Memory B cell (primary cell): ENCODE measurements around the gene KCNG3.

Experiments used
- ATAC-seq: fragments of 150-1000 bp; cut with Tn5 transposase; 2 replicates; pipeline ENCODE4 v1.10.0; 2021; ENCODE audit warnings: low read depth, mild to moderate bottlenecking, moderate library complexity
- DNase-seq, 2 donors: peaks; one replicate each; pipeline ENCODE4 v3.0.0; 2022; ENCODE audit warnings: low spot score in 2 of 2
- H3K27ac Mint-ChIP-seq: one replicate; pipeline ENCODE4 v1.8.0; 2022; ENCODE audit warnings: mild to moderate bottlenecking, moderate library complexity, mixed read lengths
- H3K27me3 Mint-ChIP-seq: one replicate; pipeline ENCODE4 v1.8.0; 2022; ENCODE audit warnings: mixed read lengths
- H3K36me3 Mint-ChIP-seq: one replicate; pipeline ENCODE4 v1.8.0; 2022; ENCODE audit warnings: mild to moderate bottlenecking, mixed read lengths
- H3K4me1 Mint-ChIP-seq: one replicate; pipeline ENCODE4 v1.8.0; 2022; ENCODE audit warnings: mixed read lengths
- H3K4me3 Mint-ChIP-seq: one replicate; pipeline ENCODE4 v1.8.0; 2022; ENCODE audit warnings: mild to moderate bottlenecking, moderate library complexity, mixed read lengths
- H3K9me3 Mint-ChIP-seq: one replicate; pipeline ENCODE4 v1.8.0; 2022; ENCODE audit warnings: mixed read lengths

KCNG3 gene

DNA sequence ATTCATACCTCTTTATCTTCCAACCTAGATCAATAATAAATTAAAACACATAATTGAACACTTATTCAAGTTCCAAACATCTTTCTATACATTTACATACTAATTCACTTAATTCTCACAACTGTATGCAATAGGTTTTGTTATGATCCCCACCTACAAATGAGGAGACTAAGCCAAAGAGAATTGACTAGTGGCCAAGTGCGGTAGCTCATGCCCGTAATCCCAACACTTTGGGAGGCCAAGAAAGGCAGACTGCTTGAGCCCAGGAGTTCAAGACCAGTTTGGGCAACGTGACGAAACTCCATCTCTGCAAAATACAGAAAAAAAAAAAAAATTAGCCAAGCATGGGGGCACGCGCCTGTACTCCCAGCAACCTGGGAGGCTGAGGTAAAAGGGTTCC lies 36.8 kb downstream of the KCNG3 start:
- Mint-ChIP-seq H3K36me3 (no peaks in the 10 kb centered on the region), H3K4me1 (no peaks in the 10 kb centered on the region), H3K27ac (no peak overlapping the region), H3K9me3 (peaks cover 2% of the 10 kb centered on the region), H3K4me3 (no peak overlapping the region), H3K27me3 (peaks cover 15% of the 10 kb centered on the region)
- ATAC-seq (no peak), DNase-seq (no peak)

DNA sequence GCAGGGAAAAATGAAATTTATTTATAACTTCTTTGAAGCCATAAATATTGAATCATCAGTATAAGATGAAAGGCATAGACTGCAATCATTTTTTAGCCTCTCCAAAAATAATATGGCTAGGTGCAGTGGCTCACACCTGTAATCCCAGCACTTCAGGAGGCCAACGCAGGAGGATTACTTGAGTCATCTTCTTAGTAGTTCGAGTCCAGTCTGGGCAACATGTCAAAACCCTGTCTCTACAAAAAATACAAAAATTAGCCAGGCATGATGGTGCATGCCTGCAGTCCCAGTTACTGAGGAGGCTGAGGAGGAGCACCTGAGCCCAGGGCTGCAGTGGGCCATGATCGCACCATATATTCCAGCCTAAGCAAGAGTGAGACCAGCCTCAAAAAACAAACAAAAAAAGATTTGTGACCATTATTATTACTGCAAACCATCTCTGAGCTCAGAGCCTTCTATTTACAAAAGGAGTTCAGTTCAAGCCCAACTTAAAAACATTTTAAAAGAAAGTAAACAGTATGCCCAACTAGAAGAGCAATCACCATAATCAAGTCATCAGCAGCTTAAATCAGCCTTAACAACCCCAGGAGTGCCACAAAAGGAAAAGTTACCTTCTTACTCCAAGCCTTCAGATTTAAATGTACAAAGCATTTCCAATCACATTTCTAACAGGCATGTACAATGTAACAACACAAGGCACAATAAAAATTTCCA lies 37.5 kb downstream of the KCNG3 start:
- DNase-seq (no peak), ATAC-seq (no peak)
- Mint-ChIP-seq H3K36me3 (no peaks in the 10 kb centered on the region), H3K27me3 (peaks cover 17% of the 10 kb centered on the region), H3K4me3 (no peak overlapping the region), H3K9me3 (peaks cover 2% of the 10 kb centered on the region), H3K27ac (no peak overlapping the region), H3K4me1 (no peaks in the 10 kb centered on the region)

DNA sequence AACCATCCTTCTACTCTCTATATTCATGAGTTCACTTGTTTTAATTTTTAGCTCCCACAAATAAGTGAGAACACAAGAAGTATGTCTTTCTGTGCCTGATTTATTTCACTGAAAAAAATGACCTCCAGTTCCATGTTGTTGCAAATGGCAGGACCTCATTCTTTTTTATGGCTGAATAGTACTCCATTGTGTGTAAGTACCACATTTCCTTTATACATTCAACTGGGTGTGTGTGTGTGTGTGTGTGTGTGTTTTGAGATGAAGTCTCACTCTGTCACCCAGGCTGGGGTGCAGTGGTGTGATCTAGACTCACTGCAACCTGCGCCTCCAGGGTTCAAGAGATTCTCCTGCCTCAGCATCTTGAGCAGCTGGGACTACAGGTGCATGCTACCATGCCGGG lies 41.2 kb downstream of the KCNG3 start:
- Mint-ChIP-seq H3K4me1 (no peaks in the 10 kb centered on the region), H3K4me3 (no peak overlapping the region), H3K27ac (no peak overlapping the region), H3K9me3 (peaks cover 2% of the 10 kb centered on the region), H3K36me3 (no peaks in the 10 kb centered on the region), H3K27me3 (peaks cover 14% of the 10 kb centered on the region)
- ATAC-seq (no peak), DNase-seq (no peak)

DNA sequence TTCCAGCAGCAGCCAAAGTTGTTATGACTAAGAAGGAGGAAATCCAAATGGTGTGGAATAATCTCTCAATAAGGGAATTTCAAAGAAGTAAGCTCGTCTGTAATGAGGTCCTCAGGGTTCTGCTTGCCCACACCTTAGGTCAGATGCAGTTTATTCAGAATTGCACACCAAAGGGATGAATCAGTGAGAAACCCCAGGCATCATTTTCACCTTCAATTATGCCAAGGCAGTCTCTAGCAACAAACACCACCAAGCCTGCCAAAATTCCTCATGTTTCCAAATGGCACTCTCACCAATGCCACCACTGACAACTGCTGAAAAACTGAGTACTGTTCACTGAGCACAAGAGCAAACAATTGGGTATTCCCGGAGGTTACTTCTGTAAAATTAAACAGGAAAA lies 43.6 kb downstream of the KCNG3 start:
- H3K36me3 Mint-ChIP-seq, result no peaks in the 10 kb centered on the region
- H3K27me3 Mint-ChIP-seq, result peaks cover 13% of the 10 kb centered on the region
- no peak overlapping the region for H3K4me3 Mint-ChIP-seq
- peaks cover 2% of the 10 kb centered on the region for H3K9me3 Mint-ChIP-seq
- H3K4me1 Mint-ChIP-seq, result no peaks in the 10 kb centered on the region
- ATAC-seq (no peak), DNase-seq (no peak)
- H3K27ac Mint-ChIP-seq, result no peak overlapping the region

DNA sequence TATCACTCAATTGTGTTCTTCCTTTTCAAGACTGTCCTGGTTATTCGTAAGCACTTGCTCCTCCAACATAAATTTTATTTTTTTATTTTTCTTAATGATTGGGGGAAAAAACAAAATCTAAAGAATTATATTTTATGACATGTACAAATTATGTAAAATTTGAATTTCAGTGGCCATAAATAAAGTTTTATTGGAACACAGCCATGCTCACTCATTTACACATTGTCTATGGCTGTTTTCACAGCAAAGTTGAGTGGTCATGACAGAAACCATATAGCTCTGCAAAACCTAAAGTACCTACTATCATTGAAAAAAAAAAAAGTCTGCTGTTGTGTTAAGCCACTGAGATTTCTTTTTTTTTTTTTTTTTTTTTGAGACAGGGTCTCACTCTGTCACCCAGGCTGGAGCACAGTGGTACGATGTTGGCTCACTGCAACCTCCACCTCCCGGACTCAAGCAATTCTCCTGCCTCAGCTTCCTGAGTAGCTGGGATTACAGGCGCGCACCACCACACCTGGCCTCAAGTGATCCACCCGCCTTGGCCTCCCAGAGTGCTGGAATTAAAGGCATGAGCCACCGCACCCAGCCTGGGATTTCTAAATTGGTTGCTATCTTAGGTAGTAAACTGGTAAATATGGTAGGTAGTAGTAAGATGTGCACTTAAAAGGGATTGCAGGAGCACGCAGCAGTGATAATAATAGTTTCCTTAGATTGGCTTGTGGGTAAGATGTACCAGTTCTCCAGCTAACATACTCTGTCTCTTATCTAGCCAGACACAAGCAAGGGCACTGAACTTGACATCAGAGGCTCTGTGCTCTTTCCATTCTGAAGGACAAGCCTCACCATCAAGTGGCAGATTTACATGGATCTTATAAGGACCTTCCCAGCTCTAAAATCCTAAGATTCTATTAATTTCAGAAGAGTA lies 44.4 kb downstream of the KCNG3 start:
- H3K4me3 Mint-ChIP-seq, result no peak overlapping the region
- H3K27ac Mint-ChIP-seq, result no peak overlapping the region

DNA sequence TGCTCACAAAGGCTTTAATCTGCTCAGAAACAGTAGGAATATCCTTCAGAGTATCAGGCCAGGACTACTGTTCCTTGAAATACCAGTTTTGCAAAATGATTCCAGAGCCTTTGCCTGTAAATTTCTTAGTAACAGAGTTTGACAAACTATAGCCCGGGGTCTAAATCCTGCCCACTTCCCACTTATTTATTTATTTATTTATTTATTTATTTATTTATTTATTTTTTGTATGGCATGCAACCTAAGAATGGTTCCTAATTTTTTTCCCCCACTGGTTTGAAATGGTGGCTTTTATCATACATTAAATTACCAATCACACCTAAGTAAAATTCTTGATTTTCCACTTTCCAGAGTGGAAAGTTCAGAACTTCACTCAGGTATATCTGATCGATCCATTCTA lies 45.6 kb downstream of the KCNG3 start:
- no peak overlapping the region for H3K27ac Mint-ChIP-seq
- H3K27me3 Mint-ChIP-seq, result peaks cover 15% of the 10 kb centered on the region
- DNase-seq (no peak), ATAC-seq (no peak)
- no peaks in the 10 kb centered on the region for H3K4me1 Mint-ChIP-seq
- no peak overlapping the region for H3K4me3 Mint-ChIP-seq
- peaks cover 2% of the 10 kb centered on the region for H3K9me3 Mint-ChIP-seq
- H3K36me3 Mint-ChIP-seq, result no peaks in the 10 kb centered on the region

More for the DNA sequence above, 44.4 kb downstream of the KCNG3 start:
- H3K36me3 Mint-ChIP-seq, result no peaks in the 10 kb centered on the region
- no peak for ATAC-seq
- no peak for DNase-seq
- no peaks in the 10 kb centered on the region for H3K4me1 Mint-ChIP-seq
- H3K27me3 Mint-ChIP-seq, result peaks cover 11% of the 10 kb centered on the region
- H3K9me3 Mint-ChIP-seq, result peaks cover 2% of the 10 kb centered on the region

DNA sequence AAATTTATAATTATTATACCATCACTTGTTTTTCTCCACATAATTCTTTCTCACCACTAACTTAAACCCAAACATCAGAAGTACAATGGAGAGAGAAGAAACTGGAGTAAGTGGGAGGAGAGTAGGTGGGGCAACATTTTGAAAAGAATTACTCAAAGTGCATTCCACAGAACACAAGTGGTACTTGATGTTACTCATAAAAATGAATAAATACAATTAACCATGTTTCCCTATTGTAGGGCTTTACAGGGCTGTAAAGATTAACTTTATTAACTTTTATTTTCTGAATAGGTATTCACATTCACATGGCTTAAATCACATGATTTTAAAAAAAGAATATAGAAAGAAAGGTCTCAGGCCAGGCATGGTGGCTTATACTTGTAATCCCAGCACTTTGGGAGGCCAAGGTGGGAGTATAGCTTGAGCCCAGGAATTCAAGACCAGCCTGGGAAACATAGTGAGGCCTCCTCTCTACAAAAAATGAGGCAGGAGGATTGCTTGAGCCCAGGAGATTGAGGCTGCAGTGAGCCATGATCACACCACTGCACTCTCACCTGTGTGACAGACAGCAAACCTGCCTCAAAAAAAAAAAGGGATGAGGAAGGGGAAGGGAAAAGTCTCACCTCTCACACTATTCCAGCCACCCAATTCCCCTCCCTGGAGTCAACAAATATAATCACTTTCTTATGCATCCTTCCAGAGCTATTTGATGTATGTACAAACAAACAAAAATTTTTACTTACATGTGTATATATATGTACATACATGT lies 47.1 kb downstream of the KCNG3 start:
- H3K9me3 Mint-ChIP-seq, result no peaks in the 10 kb centered on the region
- ATAC-seq (no peak), DNase-seq (no peak)
- no peaks in the 10 kb centered on the region for H3K36me3 Mint-ChIP-seq
- H3K27me3 Mint-ChIP-seq, result peaks cover 12% of the 10 kb centered on the region
- H3K4me1 Mint-ChIP-seq, result no peaks in the 10 kb centered on the region
- no peak overlapping the region for H3K27ac Mint-ChIP-seq
- no peak overlapping the region for H3K4me3 Mint-ChIP-seq

DNA sequence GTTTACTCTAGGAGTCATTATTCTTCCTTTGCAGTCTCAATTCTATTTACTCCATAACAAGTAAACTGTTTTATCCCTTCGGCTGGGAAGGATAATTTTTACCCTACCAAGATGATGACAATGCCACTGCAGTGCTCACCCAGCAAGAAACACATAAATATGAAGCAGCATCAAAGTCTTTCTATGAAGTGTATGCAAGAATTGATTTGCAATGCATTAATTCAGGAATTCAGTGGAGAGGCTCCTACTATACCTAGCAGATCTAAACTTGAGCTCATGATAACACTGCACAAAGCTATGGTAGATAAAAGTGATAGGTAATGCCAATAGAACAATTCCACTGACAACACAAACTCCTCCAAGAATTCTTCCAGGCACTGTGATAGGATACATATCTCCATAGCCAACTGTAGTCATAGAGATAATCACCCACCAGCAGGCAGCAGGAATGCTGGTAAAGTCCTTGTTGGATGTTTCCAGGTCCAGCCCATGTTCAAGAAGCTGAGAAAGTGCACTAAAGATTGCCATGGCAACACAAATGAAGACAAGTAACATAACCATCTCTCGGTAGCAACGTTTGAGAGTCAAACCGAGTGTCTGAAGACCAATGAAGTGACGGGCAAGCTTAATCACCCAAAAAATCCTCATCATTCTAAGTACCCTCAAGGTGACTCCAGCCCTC lies 49.9 kb downstream of the KCNG3 start:
- Mint-ChIP-seq H3K9me3 (no peaks in the 10 kb centered on the region), H3K27ac (no peak overlapping the region)

DNA sequence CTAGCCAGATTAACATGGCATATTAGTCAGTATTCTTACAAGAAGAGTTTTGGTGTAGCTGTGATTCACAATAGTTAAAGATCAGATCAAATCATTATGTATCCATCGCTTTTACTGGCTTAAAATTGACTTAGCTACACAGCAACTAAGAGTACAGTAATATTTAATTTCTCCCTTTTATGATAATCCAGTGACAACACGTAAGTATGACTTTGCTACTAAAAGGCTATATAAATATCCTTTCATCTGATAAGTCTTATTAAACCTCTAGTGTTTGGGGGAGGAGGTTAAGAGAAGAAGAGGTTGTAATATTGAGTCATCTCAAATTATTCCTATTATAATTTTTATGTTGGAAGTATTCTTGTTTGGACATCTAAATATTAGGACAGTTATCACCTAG lies 51.0 kb downstream of the KCNG3 start:
- no peaks in the 10 kb centered on the region for H3K4me1 Mint-ChIP-seq

More for the DNA sequence above, 49.9 kb downstream of the KCNG3 start:
- H3K4me3 Mint-ChIP-seq, result no peak overlapping the region
- H3K4me1 Mint-ChIP-seq, result no peaks in the 10 kb centered on the region
- DNase-seq, result no peak
- ATAC-seq, result no peak
- H3K36me3 Mint-ChIP-seq, result no peaks in the 10 kb centered on the region
- H3K27me3 Mint-ChIP-seq, result peaks cover 9% of the 10 kb centered on the region

DNA sequence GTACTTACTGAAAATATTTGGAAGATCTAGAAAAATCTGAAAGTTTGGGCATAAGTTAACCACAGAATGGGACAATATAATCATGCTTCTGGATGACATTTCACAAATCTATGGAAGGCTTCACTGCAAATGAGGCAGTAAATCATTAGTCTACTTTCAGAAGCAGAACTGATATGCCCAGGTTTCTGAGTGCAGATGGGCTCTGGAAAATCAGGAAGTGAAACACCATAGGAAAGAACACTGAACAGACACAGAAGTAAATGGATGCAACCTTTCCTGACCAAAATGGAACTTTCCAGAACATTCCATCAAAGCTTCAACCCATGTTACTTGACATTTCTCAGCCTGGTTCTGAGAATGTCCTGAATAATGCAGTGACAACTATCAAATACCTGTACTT lies 55.1 kb downstream of the KCNG3 start:
- no peaks in the 10 kb centered on the region for H3K9me3 Mint-ChIP-seq
- H3K4me3 Mint-ChIP-seq, result no peak overlapping the region
- no peak for DNase-seq
- no peak for ATAC-seq
- H3K27me3 Mint-ChIP-seq, result peaks cover 7% of the 10 kb centered on the region
- no peaks in the 10 kb centered on the region for H3K4me1 Mint-ChIP-seq
- H3K27ac Mint-ChIP-seq, result no peak overlapping the region
- no peaks in the 10 kb centered on the region for H3K36me3 Mint-ChIP-seq

More for the DNA sequence above, 51.0 kb downstream of the KCNG3 start:
- Mint-ChIP-seq H3K9me3 (no peaks in the 10 kb centered on the region), H3K27me3 (peaks cover 9% of the 10 kb centered on the region), H3K27ac (no peak overlapping the region), H3K4me3 (no peak overlapping the region), H3K36me3 (no peaks in the 10 kb centered on the region)
- DNase-seq, result no peak
- ATAC-seq, result no peak

DNA sequence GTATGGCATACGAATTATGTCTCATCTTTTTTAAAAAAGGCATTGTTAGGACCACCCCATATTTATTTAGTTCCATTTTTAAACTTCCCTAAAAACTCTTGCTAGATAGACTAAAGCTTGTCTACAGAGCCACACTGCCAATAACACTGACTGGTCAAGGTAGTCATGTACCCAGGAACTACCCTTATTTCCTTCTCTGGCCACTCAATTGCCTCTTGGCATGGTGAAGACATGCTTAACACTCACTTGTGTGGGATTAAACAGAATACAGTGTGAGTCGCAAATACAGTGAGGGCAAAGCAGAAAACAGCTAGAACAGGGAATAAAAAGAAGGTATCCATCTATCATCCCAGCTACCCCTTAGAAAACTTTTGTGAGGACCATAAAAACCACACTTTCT lies 57.4 kb downstream of the KCNG3 start:
- ATAC-seq, result no peak
- Mint-ChIP-seq H3K4me3 (no peak overlapping the region), H3K4me1 (no peaks in the 10 kb centered on the region), H3K9me3 (no peaks in the 10 kb centered on the region), H3K27me3 (peaks cover 8% of the 10 kb centered on the region), H3K27ac (no peak overlapping the region), H3K36me3 (no peaks in the 10 kb centered on the region)
- no peak for DNase-seq

DNA sequence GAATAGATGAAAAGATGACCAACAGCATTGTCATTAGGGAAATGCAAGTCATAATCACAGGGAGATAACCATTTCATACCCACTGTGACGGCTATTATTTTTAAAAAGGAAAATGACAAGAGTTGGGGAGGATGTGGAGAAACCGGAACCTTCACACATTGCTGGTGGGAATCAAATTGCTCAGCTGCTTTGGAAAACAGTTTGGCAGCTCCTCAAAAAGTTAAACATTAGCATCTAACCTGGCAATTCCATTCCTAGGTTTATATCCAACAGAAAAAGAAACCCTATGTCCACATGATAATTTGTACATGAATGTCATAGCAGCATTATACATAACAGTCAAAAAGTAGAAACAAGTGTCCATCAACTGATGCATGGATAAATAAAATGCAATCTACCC lies 58.2 kb downstream of the KCNG3 start:
- Mint-ChIP-seq H3K9me3 (no peaks in the 10 kb centered on the region), H3K27me3 (peaks cover 7% of the 10 kb centered on the region), H3K4me1 (no peaks in the 10 kb centered on the region), H3K4me3 (no peak overlapping the region), H3K36me3 (no peaks in the 10 kb centered on the region), H3K27ac (no peak overlapping the region)
- ATAC-seq (no peak), DNase-seq (no peak)

DNA sequence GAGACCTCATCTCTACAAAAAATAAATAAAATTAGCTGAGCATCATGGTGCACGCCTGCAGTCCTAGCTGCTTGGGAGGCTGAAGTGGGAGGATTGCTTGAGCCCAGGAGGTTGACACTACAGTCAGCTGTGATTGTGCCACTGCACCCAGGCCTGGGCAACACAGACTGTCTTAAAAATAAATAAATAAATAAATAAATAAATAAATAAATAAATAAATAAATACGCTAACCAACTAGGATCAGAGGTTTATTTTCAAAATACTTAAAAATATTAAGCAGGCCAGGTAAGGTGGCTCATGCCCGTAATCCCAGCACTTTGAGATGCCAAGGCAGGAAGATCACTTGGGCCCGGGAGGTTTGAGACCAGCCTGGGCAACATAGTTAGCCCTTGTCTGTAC lies 63.6 kb downstream of the KCNG3 start:
- H3K4me3 Mint-ChIP-seq, result no peak overlapping the region
- no peaks in the 10 kb centered on the region for H3K36me3 Mint-ChIP-seq
- H3K27ac Mint-ChIP-seq, result no peak overlapping the region
- no peak for DNase-seq
- ATAC-seq, result no peak
- H3K27me3 Mint-ChIP-seq, result peaks cover 9% of the 10 kb centered on the region
- no peaks in the 10 kb centered on the region for H3K4me1 Mint-ChIP-seq
- no peaks in the 10 kb centered on the region for H3K9me3 Mint-ChIP-seq
